SK-N-MC (cell line): ENCODE measurements around the gene SFTPA2.
"Not testable (repeated sequence)": the region's sequence is repeated elsewhere in the genome, so short reads cannot be mapped to it uniquely, and the experiment has no call there.

Experiments
- EZH2 ChIP-seq: fragments of 200-600 bp; sonication (generic); IDR thresholded peaks from one replicate; pipeline ENCODE4 v1.6.1; 2017; ENCODE audit warnings: antibody characterized with exemption
- POLR2AphosphoS5 ChIP-seq: IDR thresholded peaks from 2 replicates; pipeline ENCODE4 v1.6.1; 2012; ENCODE audit warnings: mild to moderate bottlenecking, low read depth, low read length, borderline replicate concordance

GRCh38 chr10:79516532-79517205, 43.5 kb downstream of the SFTPA2 start:
- TF ChIP-seq POLR2AphosphoS5, EZH2: not testable (repeated sequence)
